Umbilical cord (tissue), 2 donors: ENCODE measurements around the gene SUN3. TPM values are rescaled to one million over a fixed set of nuclear protein-coding genes. Genes with fewer than 3 reads are reported as not detected.

Source experiments
- DNase-seq: peaks from one replicate; pipeline ENCODE4 v3.0.0-alpha.2; 2015; ENCODE audit warnings: low spot score
- total RNA-seq: library from RNA; depleted of rRNA; stranded (reverse); fragments of >200 nt; gene quantifications from one replicate; pipeline ENCODE4 v1.2.3, GENCODE V29; 2014; ENCODE audit warnings: low replicate concordance; ENCODE audit not compliant: insufficient read depth

SUN3 gene, protein sequence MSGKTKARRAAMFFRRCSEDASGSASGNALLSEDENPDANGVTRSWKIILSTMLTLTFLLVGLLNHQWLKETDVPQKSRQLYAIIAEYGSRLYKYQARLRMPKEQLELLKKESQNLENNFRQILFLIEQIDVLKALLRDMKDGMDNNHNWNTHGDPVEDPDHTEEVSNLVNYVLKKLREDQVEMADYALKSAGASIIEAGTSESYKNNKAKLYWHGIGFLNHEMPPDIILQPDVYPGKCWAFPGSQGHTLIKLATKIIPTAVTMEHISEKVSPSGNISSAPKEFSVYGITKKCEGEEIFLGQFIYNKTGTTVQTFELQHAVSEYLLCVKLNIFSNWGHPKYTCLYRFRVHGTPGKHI
- total RNA-seq = not detected

DNA sequence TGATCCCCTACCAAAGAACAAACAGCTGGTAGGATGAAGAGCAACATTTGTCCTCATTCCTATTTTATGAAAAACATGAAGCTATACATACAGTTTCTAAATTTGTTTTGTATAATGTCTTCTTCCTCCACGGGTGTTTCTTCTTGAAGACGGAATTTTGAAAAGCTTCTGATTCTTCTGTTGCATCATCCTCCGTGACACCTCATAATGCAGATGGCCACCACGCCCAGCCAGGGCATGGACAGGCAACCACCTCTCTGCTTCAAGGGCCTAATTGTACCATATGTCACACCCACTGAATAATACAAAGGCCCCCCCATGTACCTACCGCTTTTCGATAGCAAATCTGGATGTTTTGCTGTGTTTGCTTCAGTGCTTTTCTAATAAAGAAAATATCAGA, at the start of gene SUN3:
SUN3 (minus strand) TSS at position 170 of the 400 bp plus-strand sequence; CDS start at position 1, 169 bp downstream.
- no peak for DNase-seq

DNA sequence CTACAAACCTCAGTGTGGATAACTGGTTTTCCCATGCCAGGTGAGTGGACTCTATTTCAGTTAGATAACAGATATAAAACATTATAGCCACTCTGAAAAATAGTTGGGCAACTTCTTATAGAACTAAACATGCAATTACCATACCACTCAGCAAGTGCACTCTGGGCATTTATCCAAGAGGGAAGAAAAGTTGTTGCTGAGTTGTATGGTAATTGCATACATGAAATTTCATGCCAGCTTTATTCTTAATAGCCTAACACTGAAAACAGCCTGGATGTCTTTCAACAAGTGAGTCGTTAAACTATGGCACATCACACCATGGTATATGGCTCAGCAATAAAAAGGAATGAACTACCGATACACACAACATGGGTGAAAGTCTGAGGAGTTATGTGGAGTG, 49.6 kb upstream of the SUN3 start:
- DNase-seq = no peak

DNA sequence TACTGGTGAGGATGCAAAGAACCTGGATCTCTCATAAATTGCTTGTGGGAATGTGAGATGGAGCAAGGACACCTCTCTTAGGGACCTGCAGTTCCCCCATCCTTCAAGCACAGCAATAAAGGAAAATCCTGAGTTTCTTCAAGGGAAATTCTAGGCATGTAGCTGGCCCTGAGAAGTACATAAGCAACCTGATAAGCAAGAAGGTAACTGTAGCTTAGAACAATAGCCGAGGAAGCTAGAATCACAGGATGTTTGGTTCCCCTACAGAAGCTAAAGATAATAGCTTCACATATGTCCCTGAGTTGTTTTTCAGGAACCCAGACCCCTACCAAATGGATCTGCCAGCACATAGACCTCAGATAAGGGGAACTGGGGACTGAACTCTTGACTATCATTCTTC, 48.5 kb upstream of the SUN3 start:
- no peak for DNase-seq

DNA sequence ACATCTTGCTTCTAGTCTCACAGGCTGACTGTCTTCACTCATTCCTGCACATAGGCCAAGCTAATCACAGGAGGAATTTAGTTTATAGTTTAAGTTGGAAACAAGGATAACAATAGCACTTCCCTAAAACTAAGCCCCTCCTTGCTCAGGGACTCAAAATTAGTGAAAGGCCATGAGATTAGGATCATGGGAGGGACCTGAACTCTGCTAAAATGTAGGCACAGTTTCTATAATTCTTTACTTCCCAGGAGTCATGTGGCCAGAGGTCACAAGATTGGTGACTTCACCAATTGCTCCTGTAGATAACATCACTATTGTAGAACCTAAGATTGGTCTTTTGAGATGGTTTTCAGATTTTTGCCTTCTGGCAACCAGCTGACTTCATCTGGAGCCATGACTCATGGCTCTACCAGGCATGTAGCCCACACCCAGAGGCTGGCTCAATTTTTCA, 45.3 kb upstream of the SUN3 start:
- DNase-seq = no peak

DNA sequence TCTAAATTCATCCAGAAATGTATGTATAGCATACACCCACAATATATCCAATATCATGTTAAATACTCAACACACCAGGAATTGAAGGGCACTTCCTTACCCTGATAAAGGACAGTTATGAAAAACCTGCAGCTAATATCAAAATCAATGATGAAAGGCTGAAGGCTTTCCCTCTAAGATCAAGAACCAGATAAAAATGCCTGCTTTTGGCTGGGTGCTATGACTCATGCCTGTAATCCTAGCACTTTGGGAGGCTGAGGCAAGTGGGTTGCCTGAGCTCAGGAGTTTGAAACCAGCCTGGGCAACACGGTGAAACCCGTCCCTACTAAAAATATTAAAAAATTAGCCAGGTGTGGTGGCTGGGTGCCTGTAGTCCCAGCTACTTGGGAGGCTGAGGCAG, 38.6 kb upstream of the SUN3 start:
- DNase-seq = no peak

DNA sequence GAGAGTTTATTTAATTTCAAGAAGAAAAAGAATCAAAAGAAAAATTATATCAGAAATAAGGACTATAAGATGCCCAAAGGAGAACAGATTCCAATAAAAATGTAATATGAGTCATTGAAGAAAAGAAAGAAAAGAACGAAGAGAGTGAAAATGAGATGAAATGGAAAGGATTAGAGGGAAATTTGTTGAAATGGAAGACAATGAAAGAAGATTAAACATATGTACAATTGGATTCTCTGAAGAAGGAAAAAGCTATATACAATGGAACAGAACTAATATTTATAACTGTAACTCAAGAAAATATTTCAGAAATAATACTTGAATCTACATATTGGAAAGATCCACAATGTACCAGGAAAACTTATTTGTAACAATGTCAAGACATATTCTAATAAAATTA, 35.1 kb upstream of the SUN3 start:
- DNase-seq = no peak

DNA sequence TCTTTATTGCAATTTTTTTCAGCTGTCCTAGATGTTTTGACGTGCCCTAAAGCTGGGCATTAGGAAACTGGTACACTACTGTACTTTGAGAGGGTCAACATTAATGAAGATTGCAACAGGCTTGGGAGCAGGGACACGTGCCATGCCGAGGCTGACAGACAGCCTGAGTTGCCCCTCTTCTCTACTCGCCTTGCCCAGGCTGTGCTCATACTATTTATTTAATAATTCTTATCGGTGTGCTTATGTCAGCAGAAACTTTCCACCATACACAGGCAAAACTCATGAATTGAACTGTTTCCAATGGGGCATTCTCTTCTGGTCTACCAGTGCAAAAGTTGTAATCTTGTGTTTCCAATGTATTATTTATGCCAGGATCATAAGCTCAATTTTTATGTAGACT, 30.8 kb upstream of the SUN3 start:
- DNase-seq = no peak

DNA sequence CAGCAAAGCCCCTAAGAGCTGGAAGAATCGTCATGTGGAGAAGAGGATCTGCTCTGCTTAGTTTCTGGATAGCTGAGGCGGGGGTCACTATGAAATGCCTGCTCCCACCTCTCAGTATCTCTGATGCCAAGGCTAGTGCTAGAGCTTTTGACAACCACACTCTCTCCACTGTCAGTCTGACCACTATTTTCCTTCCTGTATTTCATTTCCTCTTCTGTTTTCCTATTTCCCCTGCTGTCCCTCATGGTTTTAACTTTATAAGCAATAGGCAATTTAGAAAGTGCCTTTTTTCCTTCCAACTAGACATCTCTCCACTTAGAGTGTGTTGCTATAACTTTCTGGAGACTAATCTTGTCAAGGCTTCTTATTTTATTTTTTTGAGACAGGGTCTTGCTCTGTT, 30.1 kb upstream of the SUN3 start:
- DNase-seq = no peak

DNA sequence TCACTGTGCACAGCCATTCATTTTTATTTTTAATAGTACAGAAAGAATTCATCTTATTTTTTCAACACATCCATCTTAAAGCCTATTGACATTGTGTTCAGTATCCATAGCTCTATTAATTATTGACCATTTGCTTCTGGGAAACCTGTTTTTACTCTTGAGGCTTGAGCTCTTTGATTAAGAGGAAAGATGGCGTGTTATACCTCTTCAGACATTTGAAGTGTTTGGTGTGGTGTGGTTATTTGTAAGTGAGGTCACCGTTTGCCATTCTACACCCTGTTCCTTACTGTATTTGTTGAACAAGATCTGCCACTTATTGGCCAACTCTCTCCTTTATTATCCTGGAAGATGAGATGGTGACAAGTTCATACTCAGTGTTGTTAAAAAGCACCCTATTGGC, 24.8 kb upstream of the SUN3 start:
- no peak for DNase-seq

DNA sequence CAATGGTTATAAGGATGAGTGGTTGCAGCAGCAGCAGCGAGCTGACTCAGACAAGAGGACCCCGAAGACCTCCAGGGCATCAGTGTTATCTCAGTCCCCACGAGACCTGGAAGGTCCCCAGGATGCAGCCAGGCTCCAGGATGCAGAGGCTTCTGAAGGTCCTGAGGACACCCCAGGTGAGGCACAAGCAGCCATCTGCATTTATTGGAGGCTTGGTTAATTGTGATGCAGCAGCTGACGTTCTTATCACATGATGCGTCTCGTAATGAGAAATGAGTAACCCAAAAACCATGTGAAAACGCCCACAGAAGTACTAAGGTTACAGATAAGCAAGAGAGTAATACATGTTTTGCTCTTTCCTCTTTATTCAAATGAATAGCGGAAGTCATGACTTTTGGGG, 23.8 kb upstream of the SUN3 start:
- no peak for DNase-seq

DNA sequence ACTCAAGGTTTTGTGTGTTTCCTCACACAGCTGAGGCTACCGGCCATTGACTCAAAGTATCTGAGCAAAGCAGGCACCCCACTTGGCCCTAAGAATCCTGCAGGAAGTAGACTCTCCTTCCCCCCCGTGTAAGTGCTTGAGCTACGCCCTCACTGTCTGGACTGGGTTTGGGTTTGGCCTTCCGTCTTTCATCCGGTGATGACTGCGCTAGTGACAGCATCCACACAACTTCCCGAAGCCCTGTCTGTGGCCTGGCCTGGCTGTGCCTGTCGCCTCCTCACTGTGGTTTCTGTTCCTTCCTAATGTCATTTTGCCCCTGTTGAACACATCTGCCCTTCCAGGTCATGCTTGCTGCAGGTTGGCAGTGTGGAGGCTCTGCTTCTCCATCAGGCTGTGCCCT, 20.9 kb upstream of the SUN3 start:
- no peak for DNase-seq

DNA sequence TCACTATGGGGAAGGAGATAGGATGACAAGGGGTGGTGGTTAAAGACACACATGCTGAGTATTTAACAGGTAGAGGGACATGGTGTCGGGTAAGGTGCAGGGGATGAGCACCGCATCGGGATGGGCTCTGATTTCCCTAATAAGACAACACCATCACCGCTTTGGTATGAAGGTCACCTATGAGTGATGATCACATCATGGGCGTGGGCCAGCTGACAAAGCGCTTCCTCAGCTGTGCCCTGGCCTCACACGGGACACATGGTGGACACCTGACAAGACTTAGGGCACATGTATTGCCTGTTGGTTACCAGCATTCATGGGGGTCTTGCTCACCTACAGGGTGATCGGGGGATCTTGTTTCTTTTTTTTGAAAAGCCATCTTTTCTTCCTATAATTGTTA, 19.2 kb upstream of the SUN3 start:
- DNase-seq = no peak

DNA sequence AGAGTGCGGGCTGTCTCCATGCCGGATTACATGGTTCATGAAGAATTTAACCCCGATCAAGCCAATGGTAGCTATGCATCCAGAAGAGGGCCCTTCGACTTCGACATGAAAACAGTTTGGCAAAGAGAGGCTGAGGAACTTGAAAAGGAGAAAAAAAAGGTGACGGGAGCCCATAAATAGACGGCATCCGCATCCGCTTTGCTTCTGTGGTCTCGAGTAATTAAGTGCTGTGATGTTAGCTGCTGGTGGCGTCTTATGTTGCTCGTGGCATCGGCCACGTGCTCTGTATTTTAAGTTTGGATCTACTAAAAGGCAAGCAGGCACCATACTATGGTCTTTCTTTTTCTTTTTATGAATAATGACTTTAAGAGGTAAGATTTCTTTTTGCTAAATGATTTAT, 17.6 kb upstream of the SUN3 start:
- DNase-seq = peak; percentile 32

DNA sequence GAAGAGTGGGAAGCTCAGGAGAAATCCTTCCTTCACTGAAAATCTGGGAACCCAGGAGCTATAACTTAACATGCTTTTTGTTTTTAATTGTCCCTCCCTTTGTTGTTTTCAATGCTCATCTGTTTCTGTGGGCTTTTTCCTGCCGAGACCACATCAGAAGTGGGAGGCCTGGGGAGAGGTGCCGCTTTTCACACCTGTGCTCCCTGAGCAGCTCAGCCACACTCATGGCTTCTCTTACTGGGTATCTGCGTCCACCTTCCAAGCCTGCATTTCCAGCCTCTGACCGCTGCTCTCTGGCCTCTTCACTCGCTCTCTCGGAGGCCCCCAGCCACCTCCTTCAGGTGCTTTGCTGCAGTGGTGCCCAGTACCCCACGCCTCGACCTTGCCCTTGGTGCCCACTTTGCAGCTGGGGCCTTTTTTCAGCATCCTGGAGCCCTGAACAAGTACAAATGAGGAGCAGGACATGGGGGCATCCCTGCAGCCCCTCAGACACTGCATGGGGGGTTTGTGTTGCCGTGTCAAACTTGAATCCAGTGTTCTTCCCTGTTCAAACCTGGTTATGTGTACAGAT, 16.4 kb upstream of the SUN3 start:
- no peak for DNase-seq

DNA sequence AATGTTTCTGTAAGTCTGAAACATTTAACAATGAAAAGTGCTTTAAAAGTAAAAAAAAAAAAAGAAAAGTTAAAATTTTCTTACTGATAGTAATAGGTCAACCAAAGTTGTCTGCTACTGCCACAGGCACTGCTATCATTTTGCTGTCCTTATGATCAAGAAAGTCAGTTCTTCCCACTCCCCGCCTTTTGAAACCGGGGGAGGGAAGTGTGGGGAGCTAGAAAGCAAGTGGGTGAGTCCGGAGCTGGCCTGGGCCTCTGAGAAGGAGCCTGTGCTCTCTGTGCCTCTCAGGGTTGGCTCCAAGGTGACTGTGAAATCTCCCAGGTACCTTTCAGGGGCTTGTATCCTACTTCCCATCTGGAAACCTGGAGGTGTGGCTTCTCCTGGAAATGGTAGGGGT, 13.7 kb upstream of the SUN3 start:
- DNase-seq = no peak

DNA sequence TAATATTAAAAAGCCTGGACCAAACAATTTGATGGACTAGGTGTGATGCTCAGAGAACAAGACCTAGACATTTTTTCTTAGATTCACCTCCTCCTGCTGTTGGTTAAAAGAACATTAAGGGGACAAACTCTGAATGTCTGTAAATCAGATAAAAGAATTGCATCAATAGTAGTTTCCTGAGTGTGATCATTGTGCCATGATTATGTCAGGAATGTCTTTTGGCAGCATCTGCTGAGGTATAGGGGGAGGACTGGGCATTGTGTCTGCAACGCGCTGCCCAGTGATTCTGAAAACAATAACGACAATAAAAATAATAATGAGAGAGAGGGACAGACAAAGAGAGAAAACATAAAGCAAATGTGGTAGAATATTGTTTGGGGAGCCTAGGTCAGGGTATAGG, 13.3 kb upstream of the SUN3 start:
- DNase-seq = no peak

DNA sequence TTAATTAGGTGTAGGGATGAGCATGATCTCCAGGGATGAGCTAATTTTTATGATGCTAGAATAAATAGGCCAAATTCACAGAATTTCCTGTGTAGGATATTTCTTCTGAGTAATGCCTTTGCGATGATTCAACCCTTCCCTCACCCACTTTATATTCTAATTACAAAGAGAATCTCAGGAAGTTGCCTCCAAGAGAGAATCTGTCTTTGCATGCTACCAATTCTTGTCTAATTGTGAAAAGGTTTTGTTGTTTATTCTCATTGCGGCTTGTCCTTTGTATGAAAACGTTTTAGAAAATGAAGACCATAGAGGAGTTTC, 12.7 kb upstream of the SUN3 start:
- no peak for DNase-seq

DNA sequence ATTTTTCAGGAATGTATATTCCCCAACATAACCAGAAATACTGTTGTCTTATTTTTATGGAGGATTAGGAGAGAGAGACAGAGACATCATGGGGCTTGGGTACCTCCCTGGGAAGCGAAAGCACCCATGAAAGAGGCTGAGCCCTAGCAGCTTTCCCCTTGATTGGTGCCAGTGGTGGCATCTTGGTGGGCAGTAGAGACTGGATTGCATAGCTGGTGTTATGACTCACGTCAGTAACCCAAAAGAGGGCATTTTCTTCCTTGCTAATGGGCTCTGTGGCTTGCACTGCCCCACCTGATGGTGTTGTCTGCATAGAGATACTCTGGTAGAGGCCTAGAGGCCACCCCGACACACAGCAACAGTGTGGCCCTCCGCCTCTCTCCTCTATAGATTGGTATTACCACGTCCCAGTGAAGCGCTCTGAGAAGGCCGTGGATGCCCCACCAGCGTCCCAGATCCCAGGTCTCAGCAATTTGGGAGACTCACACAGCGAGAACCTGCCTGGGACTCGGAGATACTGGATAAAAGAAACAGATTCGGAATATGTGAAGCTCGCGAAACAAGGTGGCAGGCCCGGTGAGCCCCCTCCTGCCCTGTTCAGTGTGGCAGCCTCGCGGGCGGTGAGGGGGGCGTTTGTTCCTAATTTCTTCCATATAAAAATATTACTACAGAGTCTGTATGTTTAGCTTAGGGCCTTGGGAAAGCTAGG, 12.2 kb upstream of the SUN3 start:
- DNase-seq = no peak

DNA sequence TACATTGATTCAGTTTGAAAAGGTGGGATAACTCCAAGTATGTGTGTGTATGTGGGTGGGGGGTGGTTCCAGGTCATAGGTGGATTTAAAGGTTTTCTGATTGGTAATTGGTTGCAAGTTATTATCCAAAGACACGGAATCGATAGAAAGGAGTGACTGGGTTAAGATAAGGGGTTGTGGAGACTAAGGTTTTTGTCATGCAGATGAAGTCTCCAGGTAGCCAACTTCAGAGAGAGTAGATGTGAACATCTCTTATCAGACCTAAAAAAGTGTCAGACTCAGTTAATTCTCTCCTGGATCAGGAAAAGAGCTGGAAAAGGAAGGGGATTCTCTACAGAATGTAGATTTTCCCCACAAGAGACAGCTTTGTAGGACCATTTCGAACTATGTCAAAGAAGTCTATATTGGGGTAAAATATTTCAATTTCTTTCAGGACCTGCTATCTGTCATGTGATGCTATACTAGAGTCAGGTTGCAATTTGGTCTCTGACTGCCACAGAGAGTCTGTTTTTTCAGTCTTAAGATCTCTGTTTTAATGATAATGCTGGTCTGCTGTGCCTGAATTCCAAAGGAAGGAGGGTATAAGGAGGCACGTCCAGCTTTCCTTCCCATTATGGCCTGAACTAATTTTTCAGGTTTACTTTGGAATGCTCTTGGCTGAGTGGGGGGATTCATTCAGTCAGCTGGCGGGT, 10.1 kb upstream of the SUN3 start:
- no peak for DNase-seq

DNA sequence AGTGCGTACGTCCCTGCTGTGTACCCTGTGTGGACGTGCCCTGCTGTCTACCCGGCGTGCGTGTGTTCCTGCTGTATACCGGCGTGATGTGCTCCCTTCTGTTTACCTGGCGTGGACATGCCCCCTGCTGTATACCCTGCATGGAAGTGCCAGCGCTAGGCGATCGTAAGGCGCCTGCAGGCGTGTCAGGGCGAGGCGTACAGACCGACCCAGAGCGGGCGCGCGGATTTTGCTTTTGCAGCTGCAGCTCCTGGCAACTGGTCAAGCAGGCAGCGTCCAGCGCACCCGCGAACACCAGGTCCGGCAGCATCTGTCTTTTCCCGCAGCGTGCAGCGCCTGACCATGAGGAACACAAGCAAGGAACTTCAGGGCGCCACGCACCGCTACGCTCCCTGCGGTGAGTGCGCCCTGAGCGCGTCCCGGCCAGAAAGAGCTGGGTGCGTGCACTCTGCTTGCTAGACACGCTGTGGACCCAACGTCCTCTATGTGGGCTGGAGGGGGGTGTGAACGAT, 7.1 kb upstream of the SUN3 start:
- DNase-seq = peak; percentile 23

DNA sequence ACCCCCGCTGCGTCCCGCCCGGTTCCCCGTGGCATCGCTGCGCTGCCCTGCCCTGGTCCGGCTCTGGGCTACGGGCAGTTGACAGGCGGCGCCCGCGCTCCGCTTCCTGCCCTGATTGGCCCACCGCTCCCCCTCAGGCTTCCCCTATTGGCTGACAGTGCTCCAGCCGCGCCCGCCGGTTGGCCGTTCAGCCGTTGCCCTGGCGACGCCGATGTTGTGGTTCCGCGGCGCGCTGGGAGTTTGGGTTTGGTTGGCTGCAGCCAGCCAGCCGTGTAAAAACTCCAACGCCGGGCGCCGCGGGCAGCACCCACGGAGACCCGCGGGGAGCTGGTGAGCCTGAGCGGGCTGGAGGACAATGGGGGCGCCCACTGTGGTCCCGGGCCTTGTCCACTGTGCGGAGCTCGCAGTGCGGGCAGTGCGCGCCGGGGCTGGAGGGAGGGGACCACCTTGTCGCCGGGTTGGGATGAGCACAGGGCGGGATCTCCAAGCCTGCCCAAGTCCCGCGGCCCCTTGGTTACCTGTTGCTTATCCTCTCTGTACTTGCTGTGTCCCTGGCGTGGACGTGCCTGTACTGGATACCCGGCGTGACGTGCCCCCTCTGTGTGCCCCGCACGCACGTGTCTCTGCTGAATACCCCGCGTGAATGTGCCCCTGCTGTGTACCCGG, 6.5 kb upstream of the SUN3 start, which contains the start of gene C7orf57:
C7orf57 (plus strand) TSS at position 243 of the 666 bp plus-strand sequence. CDS start 766 bp downstream, outside the sequence.
- DNase-seq = peak; percentile 92

DNA sequence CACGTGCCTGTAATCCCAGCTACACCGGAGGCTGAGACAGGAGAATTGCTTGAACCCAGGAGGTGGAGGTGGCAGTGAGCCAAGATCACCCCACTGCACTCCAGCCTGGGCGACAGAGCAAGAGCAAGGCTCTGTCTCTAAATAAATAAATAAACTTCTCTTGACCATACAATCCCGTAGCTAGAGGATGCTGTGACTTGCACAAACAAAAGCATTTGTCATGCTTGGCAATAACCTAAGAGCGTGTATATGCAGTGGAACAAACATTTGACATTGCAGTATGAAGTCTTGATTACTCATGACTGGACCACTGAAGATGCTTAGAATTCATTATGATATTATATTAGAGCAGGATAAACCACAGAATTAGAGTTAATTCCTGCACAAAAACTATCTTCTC, 5.0 kb upstream of the SUN3 start:
- DNase-seq = no peak
